Cortex of kidney (tissue), 1 donor: ENCODE data around the gene MSL1.
"Not testable (repeated sequence)": the region's sequence is repeated elsewhere in the genome, so short reads cannot be mapped to it uniquely, and the experiment has no call there.

Experiments
- DNase-seq: peaks from one replicate; lab custom pipeline; 2025; lab: John Stamatoyannopoulos, UW

Gene MSL1

DNA sequence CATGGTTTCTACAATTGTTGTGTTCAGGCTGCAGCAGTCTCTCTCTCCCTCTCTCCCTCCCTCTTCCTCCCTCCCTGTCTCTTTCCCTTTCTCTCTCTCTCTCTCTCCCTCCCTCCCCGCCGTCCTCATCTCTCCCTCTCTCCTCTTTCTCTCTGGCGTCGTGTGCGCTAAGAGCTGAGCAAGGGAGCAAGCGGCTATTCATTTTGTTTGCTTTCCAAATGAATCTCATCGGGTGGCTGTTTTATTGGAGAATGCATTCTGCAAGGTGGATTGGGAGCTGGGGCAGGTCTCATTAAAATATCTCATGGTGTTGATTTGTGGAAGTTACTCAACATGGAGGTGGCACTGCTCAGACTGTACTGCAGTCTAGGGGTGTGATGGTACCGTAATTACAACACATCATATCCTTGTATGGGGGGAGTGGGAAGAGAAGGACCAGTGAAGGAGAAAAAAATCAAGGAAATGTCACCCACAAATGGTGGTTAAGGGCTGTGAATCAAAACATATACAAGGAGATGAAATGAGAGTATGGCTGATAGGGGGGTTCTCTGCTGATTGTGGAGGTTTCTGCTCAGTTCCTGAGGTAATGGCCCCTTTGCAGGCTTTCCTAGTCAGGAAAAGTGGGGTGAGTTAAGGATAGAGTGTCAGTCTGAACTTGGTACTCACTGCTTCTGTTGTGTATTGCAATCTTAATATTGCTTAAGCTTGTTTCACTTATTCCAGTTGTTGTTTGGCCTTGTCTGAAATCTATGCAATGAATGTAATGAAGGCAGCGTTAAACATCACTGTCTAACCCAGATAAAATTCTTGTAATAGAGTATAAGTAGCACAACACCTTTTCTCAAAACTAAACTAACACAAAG is 2.7 kb downstream of the MSL1 start:
- DNase-seq, result no peak

DNA sequence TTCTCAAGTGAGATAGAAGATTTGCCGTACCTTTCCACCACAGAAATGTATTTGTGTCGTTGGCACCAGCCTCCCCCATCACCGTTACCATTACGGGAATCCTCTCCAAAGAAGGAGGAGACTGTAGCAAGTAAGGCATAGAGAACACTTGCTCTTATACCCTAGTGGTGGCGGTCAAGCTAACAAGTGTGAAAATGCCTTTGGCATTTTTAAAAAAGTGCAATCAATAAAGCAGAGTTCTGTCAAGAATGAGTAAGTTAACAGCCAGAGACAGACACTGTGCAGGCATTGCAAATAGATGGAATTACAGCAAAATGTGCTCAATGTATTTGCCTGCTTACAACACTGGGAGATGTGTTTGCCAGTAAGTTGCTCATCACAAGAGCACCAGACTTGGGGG is 7.7 kb downstream of the MSL1 start:
- DNase-seq, result no peak

GRCh38 chr17:40130352-40131042 is 8.7 kb downstream of the MSL1 start:
- no peak for DNase-seq

GRCh38 chr17:40134184-40134583 is 12.4 kb downstream of the MSL1 start:
- no peak for DNase-seq

- DNase-seq, result no peak
These were observed 14.0 kb downstream of the MSL1 start for GRCh38 chr17:40135817-40136216.

DNA sequence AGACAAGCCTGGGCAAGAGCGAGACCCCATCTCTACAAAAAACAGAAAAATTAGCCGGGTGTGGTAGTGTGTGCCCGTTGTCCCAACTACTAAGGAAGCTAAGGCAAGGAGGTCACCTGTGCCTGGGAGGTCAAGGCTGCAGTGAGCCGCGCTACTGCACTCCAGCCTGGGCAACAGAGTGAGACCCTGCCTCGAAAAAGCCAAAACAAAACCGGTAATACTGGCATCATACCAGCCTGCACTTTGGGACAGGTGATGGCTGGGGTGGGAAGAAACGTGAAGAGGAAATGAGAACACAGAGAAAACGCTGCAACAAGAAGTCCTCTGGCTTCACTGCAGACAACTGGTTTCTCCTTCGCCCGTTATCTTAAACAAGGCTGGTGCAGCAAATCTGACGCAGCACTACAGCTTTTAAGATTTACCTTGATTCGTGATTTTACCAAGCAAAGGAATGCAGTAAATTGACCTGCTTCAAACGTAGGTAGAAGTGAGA is 17.8 kb downstream of the MSL1 start:
- DNase-seq, result no peak

DNA sequence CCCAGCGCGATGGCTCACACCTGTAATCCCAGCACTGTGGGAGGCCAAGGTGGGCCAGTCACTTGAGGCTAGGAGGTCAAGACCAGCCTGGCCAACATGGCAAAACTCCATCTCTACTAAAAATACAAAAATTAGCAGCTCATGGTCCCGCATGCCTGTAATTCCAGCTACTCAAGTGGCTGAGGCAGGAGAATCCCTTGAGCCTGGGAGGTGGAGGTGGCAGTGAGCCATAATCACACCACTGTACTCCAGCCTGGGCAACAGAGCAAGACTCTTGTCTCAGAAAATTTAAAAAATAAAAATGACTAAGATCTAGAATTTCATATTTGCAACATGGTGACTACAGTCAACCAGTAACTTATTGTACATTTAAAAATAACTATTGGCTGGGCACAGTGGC is 21.4 kb downstream of the MSL1 start:
- DNase-seq, result not testable (repeated sequence)

DNA sequence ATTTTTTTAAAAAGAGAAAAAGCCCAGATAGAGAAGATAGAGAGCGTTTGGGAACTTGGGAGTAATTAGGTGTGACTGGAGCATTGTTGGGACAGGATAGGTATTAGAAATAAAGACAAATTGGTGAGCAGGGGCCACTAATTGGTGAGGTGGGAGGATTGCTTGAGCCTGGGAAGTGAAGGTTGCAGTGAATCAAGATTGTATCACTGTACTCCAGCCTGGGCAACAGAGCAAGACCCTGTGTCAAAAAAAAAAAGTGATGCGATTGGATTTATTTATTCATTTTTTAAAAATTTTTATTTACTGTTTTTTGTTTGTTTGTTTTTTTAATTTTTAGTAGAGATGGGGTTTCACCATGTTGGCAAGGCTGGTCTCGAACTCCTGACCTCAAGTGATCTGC is 23.7 kb downstream of the MSL1 start:
- no peak for DNase-seq

GRCh38 chr17:40148527-40148926 is 26.8 kb downstream of the MSL1 start:
- no peak for DNase-seq

GRCh38 chr17:40150276-40150675 is 28.5 kb downstream of the MSL1 start:
- DNase-seq, result no peak

DNA sequence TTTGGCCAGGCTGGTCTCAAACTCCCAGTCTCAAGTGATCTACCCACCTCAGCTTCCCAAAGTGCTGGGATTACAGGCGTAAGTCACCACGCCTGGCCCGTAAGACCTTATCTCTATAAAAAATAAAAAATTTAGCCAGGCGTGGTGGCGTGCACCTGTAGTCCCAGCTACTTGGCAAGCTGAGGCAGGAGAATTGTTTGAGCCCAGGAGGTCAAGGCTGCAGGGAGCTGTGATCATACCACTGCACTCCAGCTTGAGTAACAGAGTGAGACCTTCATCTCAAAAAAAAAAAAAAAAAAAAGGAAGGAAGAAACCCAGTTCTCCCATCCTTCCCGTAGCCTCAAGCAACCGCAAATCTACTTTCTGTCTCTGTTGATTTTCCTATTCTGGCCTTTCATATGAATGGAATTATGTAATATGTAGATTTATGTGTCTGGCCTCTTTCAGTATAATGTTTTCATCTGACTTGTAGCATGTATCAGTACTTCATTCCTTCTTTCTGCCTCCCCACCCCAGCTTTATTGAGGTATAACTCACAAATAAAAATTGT is 29.7 kb downstream of the MSL1 start:
- no peak for DNase-seq

- no peak for DNase-seq
These were observed 31.9 kb downstream of the MSL1 start for GRCh38 chr17:40153603-40154236.

DNA sequence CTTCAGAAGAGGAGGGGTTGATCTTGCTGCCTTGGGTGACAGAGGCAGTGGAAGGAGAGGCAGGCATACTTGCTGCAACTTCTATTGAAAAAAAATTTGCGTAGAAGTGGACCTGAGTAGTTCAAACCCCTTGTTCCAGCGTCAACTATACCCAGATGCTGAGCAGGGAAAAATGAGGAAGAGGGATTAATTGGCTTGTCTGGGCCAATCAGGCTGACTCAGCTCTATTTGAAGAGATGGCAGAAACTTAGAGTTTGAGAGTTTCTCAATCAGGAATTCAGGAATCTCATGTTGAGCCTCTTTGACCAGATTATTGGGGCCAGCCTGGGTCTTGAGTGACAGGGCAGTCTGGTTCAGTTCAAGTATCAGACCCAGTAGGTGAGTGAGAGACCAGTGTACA is 36.2 kb downstream of the MSL1 start:
- no peak for DNase-seq

DNA sequence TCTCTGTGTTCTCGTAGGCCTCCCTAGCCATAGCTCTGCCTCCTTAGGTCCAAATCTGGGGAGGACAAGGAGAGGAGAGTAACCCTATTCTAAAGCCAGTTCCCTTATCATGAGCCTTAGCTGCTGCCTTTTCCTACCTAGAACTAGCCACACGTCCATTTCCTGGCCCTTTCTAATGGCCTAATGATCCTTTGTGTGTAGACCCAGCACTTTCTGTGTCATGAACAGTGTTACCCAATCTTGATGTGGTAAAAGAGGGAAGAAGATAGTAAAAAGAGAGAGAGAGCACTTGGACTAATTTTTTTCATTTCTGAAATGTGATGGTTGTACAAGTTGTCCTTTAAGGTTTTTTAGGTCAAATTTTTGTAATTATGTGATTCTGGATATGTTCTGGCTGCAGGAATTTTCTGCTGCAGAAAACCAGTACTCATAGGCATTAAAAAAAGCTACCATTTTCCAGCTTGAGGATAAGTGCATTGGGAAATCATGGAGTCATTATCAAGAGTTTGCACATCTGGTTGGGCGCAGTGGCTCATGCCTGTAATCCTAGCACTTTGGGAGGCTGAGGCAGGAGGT is 36.8 kb downstream of the MSL1 start:
- DNase-seq, result no peak

- no peak for DNase-seq
These were observed 37.7 kb downstream of the MSL1 start for GRCh38 chr17:40159456-40159855.

- DNase-seq, result no peak
These were observed 46.0 kb downstream of the MSL1 start for GRCh38 chr17:40167685-40168261.

DNA sequence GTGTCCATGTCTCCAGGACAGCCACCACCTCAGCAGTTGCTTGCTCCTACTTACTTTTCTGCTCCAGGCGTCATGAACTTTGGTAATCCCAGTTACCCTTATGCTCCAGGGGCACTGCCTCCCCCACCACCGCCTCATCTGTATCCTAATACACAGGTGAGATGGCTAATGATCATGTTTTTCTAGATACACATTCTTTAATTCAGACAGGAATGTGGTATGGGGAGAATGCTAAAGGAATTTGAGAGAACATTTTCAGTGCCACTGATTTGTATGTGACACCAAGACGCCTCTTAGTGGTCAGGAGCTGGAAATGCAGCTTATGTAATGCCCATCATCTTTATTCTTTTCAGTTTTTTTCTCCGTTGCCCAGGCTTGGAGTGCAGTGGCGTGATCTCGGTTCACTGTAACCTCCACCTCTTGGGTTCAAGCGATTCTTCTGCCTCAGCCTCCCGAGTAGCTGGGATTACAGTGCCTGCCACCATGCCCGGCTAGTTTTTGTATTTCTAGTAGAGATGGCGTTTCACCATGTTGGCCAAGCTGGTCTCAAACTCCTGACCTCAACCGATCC is 46.6 kb downstream of the MSL1 start:
- no peak for DNase-seq

DNA sequence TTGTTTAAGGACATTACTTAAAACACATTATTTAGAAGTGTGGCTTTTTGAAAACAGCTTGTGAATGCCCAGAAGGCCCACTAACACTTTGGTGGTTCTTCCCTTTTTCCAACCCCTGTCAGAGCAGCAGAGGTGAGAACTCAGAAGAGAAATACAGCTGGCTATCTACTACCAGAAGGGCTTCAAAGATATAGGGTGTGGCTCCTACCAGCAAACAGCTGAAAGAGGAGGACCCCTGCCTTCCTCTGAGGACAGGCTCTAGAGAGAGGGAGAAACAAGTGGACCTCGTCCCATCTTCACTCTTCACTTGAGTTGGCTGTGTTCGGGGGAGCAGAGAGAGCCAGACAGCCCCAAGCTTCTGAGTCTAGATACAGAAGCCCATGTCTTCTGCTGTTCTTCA is 48.6 kb downstream of the MSL1 start:
- no peak for DNase-seq

DNA sequence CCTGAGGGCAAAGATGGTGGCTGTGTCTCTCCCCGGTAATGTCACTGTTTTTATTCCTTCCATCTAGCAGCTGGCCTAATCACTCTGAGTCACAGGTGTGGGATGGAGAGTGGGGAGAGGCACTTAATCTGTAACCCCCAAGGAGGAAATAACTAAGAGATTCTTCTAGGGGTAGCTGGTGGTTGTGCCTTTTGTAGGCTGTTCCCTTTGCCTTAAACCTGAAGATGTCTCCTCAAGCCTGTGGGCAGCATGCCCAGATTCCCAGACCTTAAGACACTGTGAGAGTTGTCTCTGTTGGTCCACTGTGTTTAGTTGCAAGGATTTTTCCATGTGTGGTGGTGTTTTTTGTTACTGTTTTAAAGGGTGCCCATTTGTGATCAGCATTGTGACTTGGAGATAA is 50.0 kb downstream of the MSL1 start:
- no peak for DNase-seq

GRCh38 chr17:40173091-40173777 is 51.5 kb downstream of the MSL1 start:
- no peak for DNase-seq

GRCh38 chr17:40173778-40174135 is 52.0 kb downstream of the MSL1 start:
- no peak for DNase-seq
